ENCODE results near the gene C1QTNF8.

Gene C1QTNF8

DNA sequence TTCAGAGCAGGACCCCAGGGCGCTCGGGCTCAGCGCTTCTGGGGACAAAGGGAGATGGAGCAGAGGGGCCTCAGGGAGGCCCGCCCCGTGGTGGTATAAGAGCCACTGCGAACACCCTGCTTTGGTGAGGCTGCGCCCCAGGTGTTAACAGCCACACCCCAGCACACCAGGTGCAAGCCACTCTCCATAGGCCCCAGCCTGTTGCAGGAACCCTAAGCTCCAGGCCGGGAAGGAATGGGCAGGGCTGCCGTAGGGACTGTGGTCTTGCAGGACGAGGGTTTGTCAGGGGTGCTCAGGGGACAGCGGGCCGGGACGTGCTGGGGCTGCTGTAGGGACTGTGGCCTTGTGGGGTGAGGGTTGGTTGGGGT lies 40.5 kb downstream of the C1QTNF8 start:
- DNase-seq: no peak

DNA sequence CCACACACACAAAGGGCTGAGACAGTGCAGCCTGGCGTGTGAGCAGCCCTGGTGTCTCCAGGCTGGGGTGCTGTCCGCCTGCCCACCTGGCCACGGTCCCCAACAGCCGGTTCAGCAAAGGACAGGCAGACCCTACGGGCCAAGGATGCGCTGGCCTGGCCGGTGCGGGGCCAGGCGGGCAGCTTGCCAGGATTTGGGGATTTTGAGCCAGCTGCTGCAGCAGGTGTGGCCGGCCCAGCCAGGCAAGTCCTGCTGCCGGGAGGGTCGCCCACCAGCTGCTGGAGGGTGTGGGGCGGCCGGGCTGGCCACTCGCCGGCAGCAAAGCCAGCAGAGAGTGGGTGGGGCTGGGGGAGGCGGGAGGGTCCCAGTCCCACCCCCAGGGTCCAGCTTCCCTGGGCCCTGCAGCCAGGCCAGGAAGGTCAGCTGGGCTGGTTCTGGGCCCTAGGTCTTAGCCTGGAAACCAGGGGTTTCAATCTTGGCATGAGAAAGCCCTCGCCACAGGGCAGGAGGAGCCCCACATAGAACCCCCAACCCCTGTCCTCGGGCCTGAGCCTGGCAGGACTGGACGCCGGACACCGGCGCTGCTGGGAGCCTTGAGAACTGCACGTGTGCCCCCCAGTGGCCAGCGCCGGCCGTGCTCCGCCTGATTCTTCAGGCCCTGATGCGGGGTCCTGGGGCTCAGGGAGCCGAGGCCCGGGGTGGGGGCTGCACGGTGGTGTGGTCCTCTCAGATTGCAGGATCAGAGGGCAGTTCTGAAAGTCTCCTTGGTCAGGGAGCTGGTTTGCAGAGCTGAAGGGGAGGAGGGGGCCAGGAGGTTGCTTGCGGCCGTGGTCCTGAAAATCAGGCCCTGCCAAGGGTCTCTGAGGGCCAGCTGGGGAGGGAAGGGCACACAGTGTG lies 41.1 kb downstream of the C1QTNF8 start:
- DNase-seq: no peak

DNA sequence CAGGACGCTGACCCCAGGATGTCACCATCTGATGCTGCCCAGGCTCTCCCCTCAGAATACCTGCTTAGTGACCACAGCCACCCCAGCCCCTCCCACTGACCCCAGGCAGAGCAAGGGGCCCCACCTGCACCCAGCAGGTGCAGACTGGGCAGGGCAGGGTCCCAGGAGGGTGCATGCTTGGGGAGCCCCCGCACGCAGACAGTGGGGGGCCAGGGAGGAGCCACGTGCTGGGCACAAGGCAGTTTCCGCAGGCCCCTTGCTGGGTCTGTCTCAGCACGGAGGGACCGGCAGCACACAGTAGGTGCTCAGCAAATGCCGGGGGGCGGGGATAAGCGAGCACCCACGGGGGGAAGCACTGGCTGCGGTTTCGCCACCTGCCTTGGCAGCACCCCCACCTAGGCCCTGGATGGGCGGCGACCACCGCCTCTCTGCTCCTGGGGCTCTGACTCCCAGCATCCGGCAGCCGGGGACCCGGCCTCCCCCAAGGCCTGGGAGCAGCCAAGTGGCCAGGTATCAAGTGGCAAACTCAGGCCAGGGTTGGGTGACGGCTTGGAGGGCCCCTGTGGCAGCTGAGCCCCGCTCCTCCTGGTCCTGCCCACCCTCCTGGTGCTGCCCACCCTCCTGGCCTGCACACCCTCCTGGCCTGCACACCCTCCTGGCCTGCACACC lies 42.2 kb downstream of the C1QTNF8 start:
- no peak for DNase-seq

DNA sequence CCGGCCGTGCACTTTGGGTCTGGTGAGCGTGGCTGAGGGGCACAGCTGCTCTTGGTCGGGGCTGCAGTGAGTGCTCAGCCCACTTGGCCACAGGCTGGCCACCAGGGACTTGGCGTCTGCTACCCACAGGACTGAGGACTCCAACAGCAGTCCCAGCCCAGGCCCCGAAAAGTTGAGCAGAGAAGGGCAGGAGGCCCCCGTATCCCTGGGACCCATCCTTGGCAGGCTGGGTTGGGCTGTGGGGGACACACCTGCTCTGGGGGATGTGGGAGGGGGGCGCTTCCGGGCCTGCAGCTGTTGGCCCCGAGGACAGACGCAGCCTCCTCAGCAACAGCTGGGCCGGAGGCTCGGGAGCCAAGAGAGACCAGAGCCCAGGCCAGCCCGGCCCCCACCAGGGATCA lies 42.9 kb downstream of the C1QTNF8 start:
- DNase-seq: no peak

DNA sequence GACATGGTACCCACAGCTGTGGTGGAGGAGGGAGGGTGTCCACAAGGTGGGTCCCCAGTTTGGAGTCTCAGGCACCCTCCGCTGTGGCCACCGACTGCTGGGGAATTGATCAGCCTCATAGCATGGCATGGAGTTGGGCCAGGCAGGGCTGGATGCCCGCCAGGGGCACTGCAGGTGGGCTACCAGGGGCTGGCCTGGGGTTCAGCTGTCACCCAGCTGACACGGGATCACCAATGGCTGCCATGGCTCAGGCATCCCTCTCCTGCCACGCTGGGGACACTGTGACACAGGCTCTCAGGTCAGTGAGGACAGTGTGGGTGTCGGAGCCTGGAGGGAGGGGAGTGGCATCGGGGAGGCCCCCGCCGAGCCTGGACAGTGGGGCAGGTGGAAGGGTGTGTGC lies 43.3 kb downstream of the C1QTNF8 start:
- DNase-seq: no peak

DNA sequence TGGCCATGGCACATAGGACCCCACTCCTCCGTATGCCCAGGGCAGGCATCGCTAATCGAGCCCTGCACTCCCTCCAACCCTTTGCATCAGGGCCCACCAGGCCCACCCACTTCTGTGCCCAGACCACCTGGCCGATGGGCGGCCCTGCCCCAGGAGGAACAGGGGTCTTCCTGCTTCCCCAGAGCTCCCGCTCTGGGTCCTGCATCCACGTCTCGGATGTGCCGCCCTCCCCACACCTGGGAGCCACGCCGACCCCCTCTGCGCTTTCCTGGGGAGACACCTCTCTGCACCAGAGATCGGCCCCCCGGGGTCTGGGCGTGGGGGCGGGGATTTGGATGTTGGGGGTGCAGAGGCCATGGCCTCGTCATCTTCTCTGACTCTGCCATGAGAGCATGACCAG lies 44.6 kb downstream of the C1QTNF8 start:
- DNase-seq: no peak

DNA sequence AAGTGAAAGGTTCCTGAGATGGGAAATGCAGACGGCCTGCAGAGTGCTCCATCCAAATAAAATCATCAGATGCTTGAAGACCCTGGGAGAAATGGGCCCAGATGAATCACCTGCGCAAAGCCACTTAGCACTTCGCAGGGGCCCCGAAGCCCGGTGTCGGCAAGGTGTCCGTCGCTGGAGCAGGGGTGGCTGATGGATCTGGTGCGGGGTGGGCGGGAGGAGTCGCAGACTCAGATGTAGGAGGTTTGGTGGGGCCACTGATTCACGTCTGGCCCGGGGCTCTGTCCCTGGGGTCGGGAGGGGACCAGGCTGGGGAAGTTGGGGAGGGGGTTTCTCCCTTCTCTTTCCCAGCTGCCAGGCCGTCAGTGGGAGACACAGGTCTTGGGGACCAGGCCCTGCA lies 45.1 kb downstream of the C1QTNF8 start:
- DNase-seq: no peak

DNA sequence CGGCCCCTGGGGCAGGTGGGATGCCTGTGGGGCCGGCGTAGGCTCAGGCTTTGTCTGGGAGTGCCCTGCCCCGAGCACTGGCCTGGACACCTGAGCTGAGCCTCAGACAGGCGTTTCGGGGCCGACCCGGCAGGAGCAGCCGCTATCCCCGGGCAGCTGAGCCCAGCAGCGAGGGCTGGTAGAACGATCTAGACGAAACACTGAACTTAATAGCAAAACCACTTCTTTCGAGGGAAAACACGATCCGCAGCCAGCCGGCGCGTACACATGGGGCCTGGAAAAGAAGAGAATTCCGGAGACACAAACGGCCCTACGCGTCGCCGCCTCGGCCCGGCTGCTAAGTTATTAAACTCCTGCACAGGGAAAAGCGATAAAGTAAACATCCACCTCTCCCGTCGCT lies 45.5 kb downstream of the C1QTNF8 start:
- DNase-seq: no peak

DNA sequence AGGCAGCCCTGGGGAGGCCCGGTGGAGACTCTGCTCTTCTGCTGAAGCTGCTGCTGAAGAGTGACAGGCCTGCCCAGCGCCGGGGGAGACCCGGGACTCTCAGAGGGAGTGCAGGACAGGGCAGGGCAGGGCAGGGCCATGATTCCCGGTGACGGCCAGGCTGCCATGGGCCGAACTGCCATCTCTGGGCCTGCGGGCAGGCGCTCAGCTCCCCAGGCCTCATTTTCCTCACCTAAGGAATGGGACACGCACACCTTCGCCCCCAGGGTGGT lies 46.1 kb downstream of the C1QTNF8 start:
- no peak for DNase-seq

DNA sequence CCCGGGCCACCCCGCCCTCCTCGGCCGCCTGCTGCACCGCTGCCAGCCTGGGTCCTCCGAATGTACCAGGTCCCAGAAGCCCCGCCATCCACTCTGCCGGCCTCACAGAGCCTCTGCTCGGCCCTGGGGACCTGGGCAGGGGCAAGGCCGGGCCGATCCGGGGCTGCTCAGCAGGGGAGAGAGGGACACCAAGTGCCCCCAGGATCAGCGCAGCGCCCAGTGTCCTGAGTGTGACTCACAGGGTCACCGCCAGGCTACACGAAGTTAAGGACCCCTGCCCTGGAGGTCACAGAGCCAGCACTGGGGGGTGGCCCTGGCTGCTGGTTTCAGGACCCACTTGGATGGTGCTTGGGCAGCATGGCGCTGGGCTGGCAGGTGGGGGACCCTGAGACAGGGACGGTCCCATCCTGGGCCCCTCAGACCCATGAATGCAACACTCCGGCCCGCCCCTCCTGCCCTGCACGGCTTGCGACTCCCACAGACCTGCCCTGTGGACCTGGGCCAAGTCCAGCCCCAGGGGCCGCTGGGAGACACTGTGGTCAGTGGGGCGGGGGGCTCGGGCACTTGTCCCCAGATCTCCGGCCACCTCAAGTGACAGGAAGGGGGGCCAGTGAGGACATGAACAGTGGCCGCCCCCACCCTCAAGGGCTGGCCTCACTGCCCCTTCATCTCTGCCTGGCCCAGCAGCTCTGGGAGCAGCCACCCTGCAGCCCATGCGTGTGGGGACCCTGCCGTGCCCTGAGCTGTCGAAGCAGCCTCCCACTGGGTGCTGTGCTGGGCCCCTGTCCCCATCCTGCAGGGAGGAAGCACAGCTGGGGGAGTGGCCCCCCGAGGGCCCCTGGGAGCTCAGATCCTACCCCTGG lies 46.7 kb downstream of the C1QTNF8 start:
- DNase-seq: no peak

DNA sequence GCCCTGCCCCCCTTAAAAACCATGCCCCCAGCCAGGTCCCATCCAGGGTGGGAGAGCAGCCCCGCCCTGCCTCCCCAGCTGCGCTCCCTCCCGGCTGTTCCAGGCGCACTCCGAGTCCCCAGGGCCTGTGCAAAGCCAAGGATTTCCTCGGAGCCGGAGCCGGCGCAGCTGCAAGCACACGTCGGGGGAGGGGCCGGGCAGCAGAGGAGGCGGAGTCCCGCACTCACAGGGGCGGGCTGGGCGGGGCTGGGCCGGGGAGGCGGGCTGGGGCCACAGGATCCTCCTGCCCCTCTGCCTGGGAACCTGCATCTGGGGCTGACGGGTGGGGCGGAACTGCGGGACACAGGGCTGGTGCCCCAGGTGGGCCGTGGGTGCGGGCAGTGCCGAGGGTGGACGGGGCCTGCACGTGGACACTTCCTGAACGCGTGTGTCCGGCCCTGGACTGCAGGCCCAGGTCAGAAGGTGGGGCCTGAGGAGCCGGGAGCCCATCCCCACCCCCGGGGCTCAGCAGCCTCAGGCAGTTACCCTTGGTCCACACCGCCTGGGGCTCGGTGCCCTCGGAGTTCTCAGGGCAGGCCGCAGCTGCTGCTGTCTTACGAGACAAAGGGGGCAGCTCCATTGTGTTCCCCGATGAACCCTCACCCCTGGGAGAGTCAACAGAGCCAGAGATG lies 47.5 kb downstream of the C1QTNF8 start:
- DNase-seq: peak in 1 of 2 experiments; percentile 30

DNA sequence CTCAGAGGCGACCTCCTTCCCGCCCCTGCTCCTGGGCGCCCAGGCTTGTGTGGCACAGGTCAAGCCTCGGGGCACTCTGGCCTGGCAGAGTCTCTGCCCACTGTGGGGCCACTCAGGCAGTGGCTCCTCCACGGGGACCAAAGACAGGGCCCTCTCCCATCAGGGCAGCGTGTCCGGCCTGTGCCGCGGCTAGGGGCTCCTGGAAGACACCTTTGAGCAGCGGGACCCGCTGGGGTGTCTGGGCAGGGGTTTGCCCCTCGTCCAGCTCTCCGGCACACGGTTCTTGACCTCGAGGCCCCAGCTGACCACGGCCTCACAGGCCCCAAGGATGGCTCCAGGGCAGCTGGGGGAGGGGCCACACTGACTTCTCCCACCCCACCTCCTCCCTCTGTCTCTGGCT lies 48.2 kb downstream of the C1QTNF8 start:
- no peak for DNase-seq

DNA sequence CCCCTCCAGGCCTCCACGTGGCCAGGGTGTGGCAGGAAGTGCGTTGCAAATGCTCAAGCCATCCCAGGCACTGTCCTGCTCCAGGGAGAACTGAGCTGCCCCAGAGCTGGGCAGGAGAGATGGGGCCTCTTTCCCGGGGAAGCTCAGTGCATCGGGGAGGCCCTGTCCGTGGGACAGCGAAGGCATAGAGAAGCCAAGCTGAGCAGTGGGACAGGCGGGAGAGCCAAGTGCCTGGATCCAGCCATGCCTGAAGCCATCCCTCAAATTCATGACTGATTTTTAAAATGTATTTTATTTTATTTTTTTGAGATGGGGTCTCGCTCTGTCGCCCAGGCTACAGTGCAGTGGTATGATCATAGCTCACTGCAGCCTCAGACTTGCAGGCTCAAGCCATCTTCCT lies 48.9 kb downstream of the C1QTNF8 start:
- DNase-seq: no peak

DNA sequence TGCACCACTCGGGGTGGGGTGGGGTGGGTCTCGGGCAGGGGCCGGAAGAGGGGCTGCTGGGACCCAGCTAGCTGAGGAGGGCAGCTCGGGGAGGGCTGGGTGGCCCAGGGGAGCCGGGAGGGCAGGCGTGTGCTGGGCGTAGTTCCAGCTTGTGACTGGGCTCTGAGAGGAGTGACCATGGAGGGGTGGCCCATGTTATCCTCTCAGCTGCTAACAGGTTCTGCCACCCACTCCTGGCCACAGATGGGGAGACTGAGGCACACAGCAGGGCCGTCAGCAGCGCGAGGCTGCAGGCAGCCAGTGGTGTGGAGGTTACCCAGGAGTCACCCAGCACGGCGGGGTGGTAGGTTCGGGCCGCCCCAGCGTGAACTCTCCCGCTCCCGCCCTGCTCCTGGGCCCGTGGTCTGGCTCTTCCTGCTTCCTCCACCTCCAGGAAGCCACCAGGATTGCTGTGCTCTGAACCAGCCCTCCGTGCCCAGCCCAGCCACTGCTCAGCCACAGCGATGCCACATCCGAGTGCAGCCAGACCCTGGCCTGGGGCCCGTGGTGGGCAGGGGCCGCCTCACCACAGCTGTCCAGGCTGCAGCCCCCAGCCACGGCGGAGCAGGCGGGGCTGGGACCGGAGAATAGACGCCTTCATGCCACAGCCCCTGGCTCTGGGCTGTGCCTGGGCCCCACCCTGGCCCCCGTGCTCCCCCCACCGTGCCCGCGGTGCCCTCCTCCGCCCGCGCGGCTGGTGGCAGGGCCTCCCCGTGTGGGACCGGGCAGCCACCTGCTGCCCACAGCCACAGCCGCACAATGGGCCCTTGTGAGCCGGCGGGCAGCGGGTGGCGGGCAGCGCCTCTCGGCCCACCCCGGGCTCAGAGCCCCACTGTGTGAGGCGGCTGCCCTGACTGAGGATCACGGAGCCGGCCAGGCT lies 49.8 kb downstream of the C1QTNF8 start:
- no peak for DNase-seq

DNA sequence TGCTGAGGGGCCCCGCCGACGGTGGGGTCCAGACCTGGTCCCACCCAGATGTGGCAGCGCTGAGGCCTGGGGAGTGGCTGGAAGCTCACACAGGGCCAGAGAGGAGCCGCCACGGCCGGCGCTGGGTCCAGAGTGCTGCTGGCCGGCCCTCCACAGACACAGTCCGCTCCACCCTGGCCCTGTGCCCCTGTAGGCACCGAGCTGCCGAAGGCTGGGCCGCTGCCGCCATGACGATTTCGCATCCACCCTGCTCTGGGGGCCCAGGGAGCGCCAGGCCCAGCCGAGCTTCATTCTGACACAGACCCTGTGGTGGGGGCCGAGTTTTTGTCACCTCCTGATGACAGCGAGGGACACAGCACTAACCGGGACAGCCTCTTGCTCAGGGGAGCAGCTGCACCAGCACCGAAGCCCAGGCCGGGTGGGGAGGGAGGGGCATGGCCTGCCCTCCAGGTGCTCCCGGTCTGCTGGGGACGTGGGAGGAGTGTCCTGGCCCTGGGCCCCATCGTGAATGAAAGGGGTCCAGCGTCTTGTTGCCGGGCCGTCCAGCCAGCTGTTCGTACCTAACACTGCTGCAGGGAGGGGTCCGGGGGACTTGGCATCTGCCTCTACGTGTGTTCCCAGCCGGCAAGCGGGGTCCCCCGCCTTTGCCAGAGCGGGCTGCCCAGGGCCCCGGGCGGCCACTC lies 50.6 kb downstream of the C1QTNF8 start:
- DNase-seq: no peak

DNA sequence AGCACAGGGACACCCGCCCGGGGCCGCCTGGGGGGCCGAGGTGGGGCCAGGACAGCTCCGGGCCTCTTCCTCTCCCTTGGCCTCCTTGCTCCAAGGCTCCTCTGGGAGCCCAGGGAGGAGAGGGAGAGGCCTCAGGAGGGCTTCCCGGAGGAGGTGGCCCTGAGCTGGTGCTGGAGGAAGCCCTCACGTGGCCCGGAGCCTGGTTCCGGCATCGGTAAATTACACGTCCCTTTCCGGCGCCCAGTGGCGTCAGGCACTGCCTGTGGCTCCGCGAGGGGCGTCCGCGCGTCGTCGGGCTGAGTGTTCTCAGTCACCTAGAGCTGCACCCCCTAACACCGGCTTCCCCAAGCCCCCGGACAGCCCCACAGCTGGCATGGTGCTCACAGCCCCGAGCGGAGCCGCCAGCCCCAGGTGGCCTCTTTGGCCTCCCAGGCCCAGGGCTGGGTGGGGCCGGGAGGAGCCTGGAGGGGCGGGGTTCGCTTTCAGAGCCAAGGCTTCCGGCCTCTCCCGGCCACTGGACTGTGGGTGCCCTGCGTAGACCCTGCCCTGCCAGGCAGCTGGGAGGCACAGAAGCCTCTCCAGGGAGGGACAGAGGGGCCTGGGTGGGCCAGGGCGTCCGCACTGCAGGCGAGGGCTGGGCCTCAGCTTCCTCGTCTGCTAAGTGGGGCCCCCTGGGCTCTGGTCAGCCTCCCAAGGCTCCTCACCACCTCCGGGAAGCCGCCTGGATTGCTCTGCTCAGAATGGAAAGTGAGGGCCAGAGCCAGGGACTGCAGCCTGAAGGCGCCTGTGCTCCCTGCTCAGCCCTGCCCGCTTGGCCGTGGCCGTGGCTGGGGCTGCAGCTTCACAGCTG lies 51.4 kb downstream of the C1QTNF8 start:
- no peak for DNase-seq

DNA sequence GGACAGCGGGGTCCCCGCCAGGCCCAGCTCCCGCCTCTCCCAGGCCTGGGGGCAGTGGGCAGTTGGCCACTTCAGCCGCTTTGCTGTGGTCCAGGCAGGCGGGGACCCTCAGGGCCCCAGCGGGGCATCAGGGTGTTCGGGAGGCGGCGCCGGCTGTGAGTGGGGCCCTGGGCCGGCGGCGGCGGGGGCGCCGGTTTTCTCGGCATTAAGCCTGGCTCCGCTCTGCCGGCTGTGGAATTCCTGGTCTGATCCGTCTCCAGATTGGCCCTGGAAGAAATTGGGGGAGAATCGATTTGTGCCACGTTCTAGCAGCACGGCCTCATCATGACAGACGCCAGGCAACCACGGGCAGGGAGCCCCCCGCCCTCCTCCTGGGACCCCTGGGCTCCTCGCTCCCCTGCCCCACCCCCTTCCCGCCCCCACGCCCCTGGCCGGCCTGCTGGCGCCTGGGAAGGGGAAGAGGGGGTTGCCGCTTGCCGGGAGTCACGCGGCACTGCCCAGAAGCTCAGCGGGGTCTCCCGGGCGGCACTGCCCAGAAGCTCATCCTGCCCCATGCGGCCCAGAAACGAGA lies 52.1 kb downstream of the C1QTNF8 start:
- DNase-seq: no peak

DNA sequence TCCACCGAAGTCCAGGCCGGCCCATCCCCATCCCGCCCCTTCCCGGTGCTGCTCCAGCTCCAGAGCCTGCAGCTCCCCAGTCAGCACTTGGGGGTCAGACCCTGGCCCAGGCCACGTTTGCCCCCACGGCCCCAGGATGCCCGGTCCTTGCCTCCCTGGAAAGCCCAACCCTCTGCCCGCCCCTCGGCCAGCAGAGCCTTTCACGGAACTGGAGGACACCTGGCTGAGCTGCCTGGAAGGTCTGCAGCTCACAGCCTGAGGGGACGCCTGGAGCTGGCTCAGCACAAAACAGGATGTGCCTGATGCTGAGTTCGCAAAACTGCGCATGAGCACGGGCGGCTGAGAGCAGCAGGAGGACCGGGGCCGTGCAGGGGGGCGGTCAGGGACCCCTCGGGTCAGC lies 53.2 kb downstream of the C1QTNF8 start:
- DNase-seq: no peak

DNA sequence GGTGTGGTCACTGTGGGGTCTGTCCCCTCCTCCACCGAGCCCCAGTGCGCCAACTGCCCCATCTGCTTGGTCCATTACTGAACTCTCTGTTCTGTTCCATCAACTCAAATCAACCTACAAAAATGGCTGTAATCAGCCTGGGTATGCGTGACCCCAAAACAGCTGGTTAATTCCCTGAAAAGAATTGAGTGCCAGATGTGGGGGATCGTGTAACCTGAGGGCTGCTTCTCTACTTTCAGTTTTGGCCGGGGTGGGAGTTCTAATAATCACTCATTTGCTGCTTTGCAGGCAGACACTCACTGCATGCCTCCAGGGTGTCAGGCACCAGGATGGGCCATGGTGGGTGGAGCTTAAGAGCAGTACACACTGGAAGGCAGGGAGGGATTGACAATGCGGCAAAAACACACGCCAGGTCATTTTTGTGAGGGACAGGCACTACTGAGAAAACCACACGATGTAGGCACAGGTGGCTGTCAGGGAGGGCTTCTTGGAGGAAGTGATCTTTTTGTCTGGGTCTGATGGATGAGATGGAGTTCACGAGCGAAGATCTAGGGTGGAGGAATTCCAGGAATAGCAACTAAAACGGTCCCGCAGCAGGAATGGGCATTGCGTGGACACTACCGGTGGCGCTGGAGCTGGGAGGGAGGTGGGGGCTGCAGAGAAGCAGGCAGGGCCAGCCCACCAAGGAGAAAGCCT lies 53.8 kb downstream of the C1QTNF8 start:
- DNase-seq: no peak

DNA sequence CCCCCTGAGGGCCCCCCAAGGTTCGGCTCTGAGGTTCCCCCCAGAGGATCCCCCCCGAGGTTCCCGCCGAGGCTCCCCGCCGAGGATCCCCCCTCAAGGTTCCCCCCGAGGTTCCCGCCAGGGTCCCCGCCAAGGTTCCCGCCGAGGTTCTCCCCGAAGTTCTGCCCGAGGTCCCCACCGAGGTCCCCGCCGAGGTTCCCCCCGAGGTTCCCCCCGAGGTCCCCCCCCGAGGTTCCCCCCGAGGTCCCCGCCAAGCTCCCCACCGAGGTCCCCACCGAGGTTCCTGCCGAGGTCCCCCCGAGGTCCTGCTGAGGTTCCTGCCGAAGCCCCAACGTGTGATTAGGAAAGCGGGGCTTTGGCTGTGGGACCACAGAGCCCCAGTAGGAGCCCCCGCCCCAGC lies 55.7 kb downstream of the C1QTNF8 start:
- DNase-seq: no peak
